Fibroblast of mammary gland (primary cell): ENCODE data around the gene EDAR.

Source experiments
- DNase-seq: peaks from one replicate; pipeline ENCODE4 v3.0.0-alpha.2; 2010; ENCODE audit warnings: low read depth
- H3K4me3 ChIP-seq: 2 replicates; pipeline ENCODE4 v1.5.1; 2011; ENCODE audit warnings: low read depth, mild to moderate bottlenecking, low read length, moderate library complexity; ENCODE audit not compliant: control insufficient read depth
- CTCF ChIP-seq: conservative IDR thresholded peaks from 2 replicates; pipeline ENCODE4 v1.5.1; 2011; ENCODE audit warnings: low read depth, low read length, inconsistent platforms; ENCODE audit not compliant: control insufficient read depth, insufficient read depth

Gene EDAR

GRCh38 chr2:108924580-108925251 lies 64.3 kb downstream of the EDAR start:
- no peak for TF ChIP-seq CTCF
- no peak for DNase-seq
- H3K4me3 ChIP-seq: no peak overlapping the region

GRCh38 chr2:108923736-108924579 lies 65.1 kb downstream of the EDAR start:
- DNase-seq: no peak
- H3K4me3 ChIP-seq: no peak overlapping the region
- TF ChIP-seq CTCF: no peak

GRCh38 chr2:108923019-108923700 lies 65.9 kb downstream of the EDAR start:
- H3K4me3 ChIP-seq: no peak overlapping the region
- no peak for DNase-seq
- no peak for TF ChIP-seq CTCF

- H3K4me3 ChIP-seq: no peak overlapping the region
- DNase-seq: peak; percentile 36
- no peak for TF ChIP-seq CTCF
Measured at GRCh38 chr2:108922141-108922915, 66.7 kb downstream of the EDAR start.

GRCh38 chr2:108921096-108922030 lies 67.7 kb downstream of the EDAR start:
- no peak overlapping the region for H3K4me3 ChIP-seq
- TF ChIP-seq CTCF: no peak
- no peak for DNase-seq
